GM12878 (cell line): ENCODE results near the gene PTPN14. TPM values are rescaled to one million over a fixed set of nuclear protein-coding genes. Genes with fewer than 3 reads are reported as not detected.

ENCODE experiments used
- EGR1 ChIP-seq, 2 experiments: IDR thresholded peaks; 1 replicate in 1 of 2; 2 replicates in 1 of 2; pipeline ENCODE4 v1.6.1; 2011 to 2012; ENCODE audit warnings: low read depth in 2 of 2, low read length in 2 of 2, borderline replicate concordance in 1 of 2, mild to moderate bottlenecking in 1 of 2, moderate library complexity in 1 of 2
- ETV6 ChIP-seq, 2 experiments: fragments of 450-650 bp in 1 of 2; IDR thresholded peaks in 1 of 2; conservative IDR thresholded peaks in 1 of 2; 2 replicates each; pipeline ENCODE4 v1.6.1; 2014; ENCODE audit warnings: antibody characterized with exemption in 1 of 2, borderline replicate concordance in 1 of 2, low read depth in 1 of 2, mild to moderate bottlenecking in 1 of 2, moderate library complexity in 1 of 2
- FOS ChIP-seq: IDR thresholded peaks from 3 replicates; pipeline ENCODE4 v1.6.1; 2011; ENCODE audit warnings: borderline replicate concordance; ENCODE audit not compliant: insufficient read length; ENCODE audit errors: extremely low read depth
- MEF2A ChIP-seq: IDR thresholded peaks from 2 replicates; pipeline ENCODE4 v1.6.1; 2011; ENCODE audit warnings: low read depth, mild to moderate bottlenecking, low read length, moderate library complexity; ENCODE audit not compliant: insufficient read depth
- NR2C2 ChIP-seq: IDR thresholded peaks from 2 replicates; pipeline ENCODE4 v1.6.1; 2011; ENCODE audit warnings: borderline replicate concordance, low read depth; ENCODE audit not compliant: control insufficient read depth, insufficient read length
- PAX8 ChIP-seq: fragments of 450-650 bp; IDR thresholded peaks from 2 replicates; pipeline ENCODE4 v1.6.1; 2017; ENCODE audit warnings: mild to moderate bottlenecking, moderate library complexity
- POLR2A ChIP-seq: IDR thresholded peaks from 2 replicates; pipeline ENCODE4 v1.6.1; 2011; ENCODE audit warnings: low read depth, mild to moderate bottlenecking, low read length
- POLR2AphosphoS2 ChIP-seq: IDR thresholded peaks from 2 replicates; pipeline ENCODE4 v1.6.1; 2011; ENCODE audit warnings: low read depth, mild to moderate bottlenecking, low read length, improper control_type of control experiment, moderate library complexity
- SIX5 ChIP-seq: IDR thresholded peaks from 2 replicates; pipeline ENCODE4 v1.6.1; 2011; ENCODE audit warnings: mild to moderate bottlenecking, low read depth, low read length, moderate library complexity; ENCODE audit not compliant: severe bottlenecking
- SMAD5 ChIP-seq: IDR thresholded peaks from 2 replicates; pipeline ENCODE4 v1.6.1; 2016; ENCODE audit warnings: antibody characterized with exemption, low read depth
- SPI1 ChIP-seq: IDR thresholded peaks from 2 replicates; pipeline ENCODE4 v1.6.1; 2011; ENCODE audit warnings: low read depth, mild to moderate bottlenecking, low read length, moderate library complexity, borderline replicate concordance; ENCODE audit not compliant: insufficient read depth
- SREBF1 ChIP-seq: IDR thresholded peaks from 2 replicates; pipeline ENCODE4 v1.6.1; 2012; ENCODE audit warnings: mild to moderate bottlenecking, low read length
- SREBF2 ChIP-seq: IDR thresholded peaks from 2 replicates; pipeline ENCODE4 v1.6.1; 2012; ENCODE audit warnings: mild to moderate bottlenecking, low read length
- WRNIP1 ChIP-seq: IDR thresholded peaks from 2 replicates; pipeline ENCODE4 v1.6.1; 2011; ENCODE audit warnings: low read depth, low read length, improper control_type of control experiment, borderline replicate concordance
- ZNF384 ChIP-seq: IDR thresholded peaks from 2 replicates; pipeline ENCODE4 v1.6.1; 2012; ENCODE audit warnings: low read depth, mild to moderate bottlenecking, low read length, improper control_type of control experiment, borderline replicate concordance
- polyA plus RNA-seq, 11 experiments: library from polyadenylated mRNA; depleted of rRNA in 4 of 11; unstranded in 6 of 11; stranded (reverse) in 5 of 11; fragments of >200 nt; fragmentation: Nextera tagmentation in 4 of 11; fragmentation: Illumina TruSeq in 1 of 11; extraction: Ambion mirVana in 4 of 11; extraction: Trizol in 1 of 11; gene quantifications; 1 replicate in 1 of 11; 2 replicates in 10 of 11; pipeline versions ENCODE4 v1.2.1 to v1.2.3, GENCODE V29; 2011 to 2016; ENCODE audit warnings: inconsistent platforms in 2 of 11, missing spikeins in 2 of 11, low read depth in 1 of 11
- total RNA-seq, 4 experiments: library from RNA; depleted of rRNA in 3 of 4; stranded (reverse); fragments of >200 nt in 3 of 4; fragmentation: Illumina TruSeq in 1 of 4; extraction: Trizol in 1 of 4; gene quantifications; 2 replicates each; pipeline versions ENCODE4 v1.2.1 to v1.2.3, GENCODE V29; 2013 to 2021
- TF ChIP-seq, protein P1 (sequence below): fragments of 450-650 bp; IDR thresholded peaks from 2 replicates; pipeline ENCODE4 v1.6.1; 2016; ENCODE audit warnings: mild to moderate bottlenecking
- TF ChIP-seq, protein P2 (sequence below): fragments of 450-650 bp; IDR thresholded peaks from 2 replicates; pipeline ENCODE4 v1.6.1; 2014; ENCODE audit warnings: mild to moderate bottlenecking
- TF ChIP-seq, protein P3 (sequence below): IDR thresholded peaks from 2 replicates; pipeline ENCODE4 v1.6.1; 2011; ENCODE audit warnings: mild to moderate bottlenecking, low read depth, low read length, moderate library complexity; ENCODE audit not compliant: insufficient replicate concordance
- TF ChIP-seq, protein P4 (sequence below): fragments of 450-650 bp; formaldehyde crosslinking; IDR thresholded peaks from 2 replicates; pipeline ENCODE4 v1.4.0; 2020; ENCODE audit warnings: mild to moderate bottlenecking, moderate library complexity
- TF ChIP-seq, protein P5 (sequence below), 3 experiments: IDR thresholded peaks in 2 of 3; conservative IDR thresholded peaks in 1 of 3; 2 replicates each; pipeline ENCODE4 v1.5.1; 2011; ENCODE audit warnings: low read depth in 3 of 3, low read length in 3 of 3, mild to moderate bottlenecking in 3 of 3, control low read depth in 2 of 3, moderate library complexity in 2 of 3, inconsistent platforms in 1 of 3, mixed read lengths in 1 of 3; ENCODE audit not compliant: control insufficient read depth in 2 of 3, insufficient read depth in 1 of 3; ENCODE audit errors: extremely low read depth in 1 of 3

The PTPN14 gene
- total and polyA plus RNA-seq, 10 of the 15 experiments (the other 5 are each of a cell fraction or from before 2014, with no cell fraction given), result 0.05 to 5.1 (median 0.44) TPM

DNA sequence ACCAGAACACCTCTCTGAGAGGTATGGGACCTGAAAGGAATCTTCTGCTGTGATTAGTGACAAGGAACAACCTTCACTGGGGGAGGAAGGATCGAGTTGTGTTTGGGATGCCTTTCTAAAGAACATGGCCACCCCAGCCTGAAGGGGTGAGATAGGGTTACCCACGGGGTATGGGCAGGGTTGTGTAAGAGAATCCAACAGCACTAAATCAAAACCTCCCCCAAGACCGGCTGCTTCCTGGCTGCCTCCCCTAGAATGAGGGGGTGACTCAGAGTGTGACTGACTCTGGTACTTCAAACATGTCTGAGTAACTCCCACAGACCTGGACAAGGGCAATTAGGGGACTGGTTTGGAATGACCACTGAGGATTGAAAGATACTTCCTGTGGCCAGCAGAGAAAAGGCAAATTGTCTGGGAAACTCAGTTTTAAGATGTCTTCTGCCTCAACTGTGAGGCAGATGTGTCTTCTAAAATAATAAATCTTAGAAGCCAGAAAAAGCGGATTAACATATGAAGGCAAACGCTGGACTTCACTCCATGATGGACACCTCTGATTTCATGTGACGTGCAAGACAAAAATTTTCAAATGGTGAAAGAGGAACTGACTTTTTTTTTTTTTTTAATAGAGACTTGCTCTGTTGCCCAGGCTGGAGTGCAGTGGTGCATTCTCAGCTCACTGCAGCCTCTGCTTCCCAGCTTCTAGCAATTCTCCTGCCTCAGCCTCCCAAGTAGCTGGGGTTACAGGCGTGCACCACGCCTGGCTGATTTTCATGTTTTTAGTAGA is 6.7 kb upstream of the PTPN14 start (continued):
- TF ChIP-seq, protein P1, sequence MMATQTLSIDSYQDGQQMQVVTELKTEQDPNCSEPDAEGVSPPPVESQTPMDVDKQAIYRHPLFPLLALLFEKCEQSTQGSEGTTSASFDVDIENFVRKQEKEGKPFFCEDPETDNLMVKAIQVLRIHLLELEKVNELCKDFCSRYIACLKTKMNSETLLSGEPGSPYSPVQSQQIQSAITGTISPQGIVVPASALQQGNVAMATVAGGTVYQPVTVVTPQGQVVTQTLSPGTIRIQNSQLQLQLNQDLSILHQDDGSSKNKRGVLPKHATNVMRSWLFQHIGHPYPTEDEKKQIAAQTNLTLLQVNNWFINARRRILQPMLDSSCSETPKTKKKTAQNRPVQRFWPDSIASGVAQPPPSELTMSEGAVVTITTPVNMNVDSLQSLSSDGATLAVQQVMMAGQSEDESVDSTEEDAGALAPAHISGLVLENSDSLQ, result peak; percentile 76
- no peak for TF ChIP-seq POLR2AphosphoS2
- TF ChIP-seq WRNIP1, result no peak
- TF ChIP-seq, protein P2, sequence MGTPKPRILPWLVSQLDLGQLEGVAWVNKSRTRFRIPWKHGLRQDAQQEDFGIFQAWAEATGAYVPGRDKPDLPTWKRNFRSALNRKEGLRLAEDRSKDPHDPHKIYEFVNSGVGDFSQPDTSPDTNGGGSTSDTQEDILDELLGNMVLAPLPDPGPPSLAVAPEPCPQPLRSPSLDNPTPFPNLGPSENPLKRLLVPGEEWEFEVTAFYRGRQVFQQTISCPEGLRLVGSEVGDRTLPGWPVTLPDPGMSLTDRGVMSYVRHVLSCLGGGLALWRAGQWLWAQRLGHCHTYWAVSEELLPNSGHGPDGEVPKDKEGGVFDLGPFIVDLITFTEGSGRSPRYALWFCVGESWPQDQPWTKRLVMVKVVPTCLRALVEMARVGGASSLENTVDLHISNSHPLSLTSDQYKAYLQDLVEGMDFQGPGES, result no peak
- TF ChIP-seq SREBF1, result no peak
- TF ChIP-seq, protein P3, sequence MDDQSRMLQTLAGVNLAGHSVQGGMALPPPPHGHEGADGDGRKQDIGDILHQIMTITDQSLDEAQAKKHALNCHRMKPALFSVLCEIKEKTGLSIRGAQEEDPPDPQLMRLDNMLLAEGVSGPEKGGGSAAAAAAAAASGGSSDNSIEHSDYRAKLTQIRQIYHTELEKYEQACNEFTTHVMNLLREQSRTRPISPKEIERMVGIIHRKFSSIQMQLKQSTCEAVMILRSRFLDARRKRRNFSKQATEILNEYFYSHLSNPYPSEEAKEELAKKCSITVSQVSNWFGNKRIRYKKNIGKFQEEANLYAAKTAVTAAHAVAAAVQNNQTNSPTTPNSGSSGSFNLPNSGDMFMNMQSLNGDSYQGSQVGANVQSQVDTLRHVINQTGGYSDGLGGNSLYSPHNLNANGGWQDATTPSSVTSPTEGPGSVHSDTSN, result no peak
- TF ChIP-seq FOS, result no peak
- TF ChIP-seq ETV6 (conservative IDR thresholded peaks at IDR 0.05 in 1 of 2, IDR thresholded peaks at IDR 0.05 in 1 of 2; ENCODE audit: borderline replicate concordance in 1 of 2, low read depth in 1 of 2), result no peak
- TF ChIP-seq, protein P4, sequence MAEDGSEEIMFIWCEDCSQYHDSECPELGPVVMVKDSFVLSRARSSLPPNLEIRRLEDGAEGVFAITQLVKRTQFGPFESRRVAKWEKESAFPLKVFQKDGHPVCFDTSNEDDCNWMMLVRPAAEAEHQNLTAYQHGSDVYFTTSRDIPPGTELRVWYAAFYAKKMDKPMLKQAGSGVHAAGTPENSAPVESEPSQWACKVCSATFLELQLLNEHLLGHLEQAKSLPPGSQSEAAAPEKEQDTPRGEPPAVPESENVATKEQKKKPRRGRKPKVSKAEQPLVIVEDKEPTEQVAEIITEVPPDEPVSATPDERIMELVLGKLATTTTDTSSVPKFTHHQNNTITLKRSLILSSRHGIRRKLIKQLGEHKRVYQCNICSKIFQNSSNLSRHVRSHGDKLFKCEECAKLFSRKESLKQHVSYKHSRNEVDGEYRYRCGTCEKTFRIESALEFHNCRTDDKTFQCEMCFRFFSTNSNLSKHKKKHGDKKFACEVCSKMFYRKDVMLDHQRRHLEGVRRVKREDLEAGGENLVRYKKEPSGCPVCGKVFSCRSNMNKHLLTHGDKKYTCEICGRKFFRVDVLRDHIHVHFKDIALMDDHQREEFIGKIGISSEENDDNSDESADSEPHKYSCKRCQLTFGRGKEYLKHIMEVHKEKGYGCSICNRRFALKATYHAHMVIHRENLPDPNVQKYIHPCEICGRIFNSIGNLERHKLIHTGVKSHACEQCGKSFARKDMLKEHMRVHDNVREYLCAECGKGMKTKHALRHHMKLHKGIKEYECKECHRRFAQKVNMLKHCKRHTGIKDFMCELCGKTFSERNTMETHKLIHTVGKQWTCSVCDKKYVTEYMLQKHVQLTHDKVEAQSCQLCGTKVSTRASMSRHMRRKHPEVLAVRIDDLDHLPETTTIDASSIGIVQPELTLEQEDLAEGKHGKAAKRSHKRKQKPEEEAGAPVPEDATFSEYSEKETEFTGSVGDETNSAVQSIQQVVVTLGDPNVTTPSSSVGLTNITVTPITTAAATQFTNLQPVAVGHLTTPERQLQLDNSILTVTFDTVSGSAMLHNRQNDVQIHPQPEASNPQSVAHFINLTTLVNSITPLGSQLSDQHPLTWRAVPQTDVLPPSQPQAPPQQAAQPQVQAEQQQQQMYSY, result no peak
- TF ChIP-seq SIX5, result no peak
- TF ChIP-seq SPI1, result peak; percentile 70
- peak; percentile 57; the same call in 1 of the 2 replicates for TF ChIP-seq ZNF384
- TF ChIP-seq PAX8, result no peak
- TF ChIP-seq, protein P5, sequence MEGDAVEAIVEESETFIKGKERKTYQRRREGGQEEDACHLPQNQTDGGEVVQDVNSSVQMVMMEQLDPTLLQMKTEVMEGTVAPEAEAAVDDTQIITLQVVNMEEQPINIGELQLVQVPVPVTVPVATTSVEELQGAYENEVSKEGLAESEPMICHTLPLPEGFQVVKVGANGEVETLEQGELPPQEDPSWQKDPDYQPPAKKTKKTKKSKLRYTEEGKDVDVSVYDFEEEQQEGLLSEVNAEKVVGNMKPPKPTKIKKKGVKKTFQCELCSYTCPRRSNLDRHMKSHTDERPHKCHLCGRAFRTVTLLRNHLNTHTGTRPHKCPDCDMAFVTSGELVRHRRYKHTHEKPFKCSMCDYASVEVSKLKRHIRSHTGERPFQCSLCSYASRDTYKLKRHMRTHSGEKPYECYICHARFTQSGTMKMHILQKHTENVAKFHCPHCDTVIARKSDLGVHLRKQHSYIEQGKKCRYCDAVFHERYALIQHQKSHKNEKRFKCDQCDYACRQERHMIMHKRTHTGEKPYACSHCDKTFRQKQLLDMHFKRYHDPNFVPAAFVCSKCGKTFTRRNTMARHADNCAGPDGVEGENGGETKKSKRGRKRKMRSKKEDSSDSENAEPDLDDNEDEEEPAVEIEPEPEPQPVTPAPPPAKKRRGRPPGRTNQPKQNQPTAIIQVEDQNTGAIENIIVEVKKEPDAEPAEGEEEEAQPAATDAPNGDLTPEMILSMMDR (IDR thresholded peaks at IDR 0.05 in 2 of 3, conservative IDR thresholded peaks at IDR 0.05 in 1 of 3; ENCODE audit: control insufficient read depth in 2 of 3, extremely low read depth in 1 of 3, insufficient read depth in 1 of 3, low read depth in 3 of 3, low read length in 3 of 3), result no peak
- TF ChIP-seq POLR2A, result no peak
- no peak for TF ChIP-seq SMAD5
- no peak for TF ChIP-seq MEF2A
- TF ChIP-seq SREBF2, result no peak
- no peak for TF ChIP-seq NR2C2
- TF ChIP-seq EGR1 (IDR thresholded peaks at IDR 0.05; ENCODE audit: borderline replicate concordance in 1 of 2, low read depth in 2 of 2, low read length in 2 of 2), result no peak
